Pons (tissue), 1 donor: Measurements from ENCODE around the gene C12orf57.

Experiments
- DNase-seq: peaks from one replicate; pipeline ENCODE4 v3.0.0-alpha.2; 2016; ENCODE audit warnings: low spot score

Gene C12orf57

DNA sequence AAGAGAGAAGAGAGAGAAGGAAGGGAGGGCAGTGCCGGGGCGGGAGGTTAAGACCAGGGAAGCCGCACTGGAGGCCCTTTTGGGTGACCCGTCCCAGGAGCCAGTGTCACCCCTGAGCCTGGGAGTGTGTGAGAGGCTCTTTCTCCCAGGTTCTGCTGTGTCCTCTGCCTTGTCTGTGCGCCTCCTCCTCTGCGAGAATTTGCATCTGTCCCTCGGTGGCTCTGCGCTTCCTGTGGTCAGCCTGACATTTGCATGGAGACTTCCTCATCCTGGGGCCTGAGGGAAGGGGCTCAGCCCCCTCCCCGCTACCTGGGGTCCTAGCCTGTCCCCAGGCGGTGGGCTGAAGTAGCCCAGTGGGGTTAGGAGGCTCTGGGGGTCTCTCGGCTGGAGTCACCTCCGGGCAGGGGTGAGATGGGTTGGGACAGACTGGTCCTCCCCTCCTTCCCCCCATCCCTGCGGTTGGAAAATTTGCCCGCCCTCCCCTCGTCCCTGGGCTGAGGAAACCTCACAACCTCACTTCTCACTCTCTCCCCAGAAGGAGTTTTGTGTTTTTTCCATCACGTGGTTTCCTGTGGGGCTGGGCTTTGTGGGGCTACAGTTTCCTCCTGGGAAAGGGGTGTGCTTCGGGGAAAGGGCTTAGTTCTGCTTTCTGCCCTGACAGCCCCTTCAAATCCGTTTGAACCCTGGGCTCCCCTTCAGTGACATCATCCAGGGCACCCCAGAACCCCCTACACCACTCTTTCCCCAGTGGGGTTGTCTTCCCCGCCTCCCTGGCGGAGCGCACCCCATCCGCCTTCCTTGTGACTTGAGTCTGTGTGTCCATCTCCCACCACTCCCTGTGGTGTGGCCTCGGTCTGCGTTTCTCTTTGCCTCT is 9.9 kb downstream of the C12orf57 start:
- DNase-seq = peak; percentile 81

DNA sequence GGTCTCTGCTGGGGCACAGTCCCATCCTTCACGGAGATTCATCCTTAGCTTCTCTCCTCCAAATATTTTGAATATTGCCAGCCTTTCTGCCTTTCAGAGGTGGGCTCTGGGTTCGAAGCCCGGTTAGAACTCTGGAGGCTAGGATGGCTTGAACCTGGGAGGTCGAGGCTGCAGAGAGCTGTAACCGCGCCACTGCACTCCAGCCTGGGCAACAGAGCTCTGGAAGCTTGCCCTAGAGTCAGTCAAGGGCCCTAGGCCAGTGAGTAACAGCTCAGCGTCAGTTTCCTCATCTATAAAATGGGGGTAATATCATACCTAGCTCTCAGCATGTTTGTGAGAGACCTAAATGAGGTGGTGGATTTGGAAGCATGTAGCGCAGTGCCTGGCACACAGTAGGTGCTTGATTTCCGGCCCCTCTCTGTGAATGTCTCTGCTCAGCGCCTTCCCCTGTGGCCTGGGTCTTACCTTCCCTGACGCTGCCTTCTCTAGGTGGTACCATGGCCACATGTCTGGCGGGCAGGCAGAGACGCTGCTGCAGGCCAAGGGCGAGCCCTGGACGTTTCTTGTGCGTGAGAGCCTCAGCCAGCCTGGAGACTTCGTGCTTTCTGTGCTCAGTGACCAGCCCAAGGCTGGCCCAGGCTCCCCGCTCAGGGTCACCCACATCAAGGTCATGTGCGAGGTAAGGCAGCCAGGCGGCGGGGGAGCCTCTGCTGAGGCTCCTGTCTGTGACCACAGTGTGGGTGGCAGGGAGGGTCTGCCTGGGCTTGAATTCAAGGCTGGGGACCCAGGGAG is 10.7 kb downstream of the C12orf57 start:
- no peak for DNase-seq

DNA sequence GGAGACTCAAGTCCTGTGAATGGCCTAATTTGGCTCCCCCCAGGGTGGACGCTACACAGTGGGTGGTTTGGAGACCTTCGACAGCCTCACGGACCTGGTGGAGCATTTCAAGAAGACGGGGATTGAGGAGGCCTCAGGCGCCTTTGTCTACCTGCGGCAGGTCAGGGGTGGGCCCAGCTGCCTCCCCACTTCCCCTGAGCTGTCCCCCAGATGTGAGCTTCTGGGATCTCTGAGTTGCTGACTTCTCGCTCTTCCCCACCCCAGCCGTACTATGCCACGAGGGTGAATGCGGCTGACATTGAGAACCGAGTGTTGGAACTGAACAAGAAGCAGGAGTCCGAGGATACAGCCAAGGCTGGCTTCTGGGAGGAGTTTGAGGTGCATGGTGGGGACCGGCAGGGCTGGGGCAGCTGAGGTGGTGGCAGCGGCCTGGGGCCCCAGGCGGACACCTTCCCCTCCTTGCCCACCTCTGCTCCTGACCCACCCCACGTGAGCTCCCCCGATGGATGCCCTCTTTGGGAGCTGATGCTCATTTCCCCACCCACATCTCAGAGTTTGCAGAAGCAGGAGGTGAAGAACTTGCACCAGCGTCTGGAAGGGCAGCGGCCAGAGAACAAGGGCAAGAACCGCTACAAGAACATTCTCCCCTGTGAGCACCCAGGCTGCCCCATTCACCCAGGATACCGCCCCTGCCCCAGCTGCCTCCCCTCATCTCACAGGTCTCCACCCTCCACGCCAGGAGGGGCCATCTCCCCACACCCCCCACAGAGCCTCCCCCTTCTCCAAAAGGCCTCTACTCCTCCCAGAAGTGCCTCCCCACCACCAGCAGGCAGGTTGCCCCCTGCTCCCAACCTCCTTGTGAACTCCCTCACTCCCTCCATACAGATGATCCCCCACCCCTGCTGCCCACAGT is 11.5 kb downstream of the C12orf57 start:
- DNase-seq = no peak

DNA sequence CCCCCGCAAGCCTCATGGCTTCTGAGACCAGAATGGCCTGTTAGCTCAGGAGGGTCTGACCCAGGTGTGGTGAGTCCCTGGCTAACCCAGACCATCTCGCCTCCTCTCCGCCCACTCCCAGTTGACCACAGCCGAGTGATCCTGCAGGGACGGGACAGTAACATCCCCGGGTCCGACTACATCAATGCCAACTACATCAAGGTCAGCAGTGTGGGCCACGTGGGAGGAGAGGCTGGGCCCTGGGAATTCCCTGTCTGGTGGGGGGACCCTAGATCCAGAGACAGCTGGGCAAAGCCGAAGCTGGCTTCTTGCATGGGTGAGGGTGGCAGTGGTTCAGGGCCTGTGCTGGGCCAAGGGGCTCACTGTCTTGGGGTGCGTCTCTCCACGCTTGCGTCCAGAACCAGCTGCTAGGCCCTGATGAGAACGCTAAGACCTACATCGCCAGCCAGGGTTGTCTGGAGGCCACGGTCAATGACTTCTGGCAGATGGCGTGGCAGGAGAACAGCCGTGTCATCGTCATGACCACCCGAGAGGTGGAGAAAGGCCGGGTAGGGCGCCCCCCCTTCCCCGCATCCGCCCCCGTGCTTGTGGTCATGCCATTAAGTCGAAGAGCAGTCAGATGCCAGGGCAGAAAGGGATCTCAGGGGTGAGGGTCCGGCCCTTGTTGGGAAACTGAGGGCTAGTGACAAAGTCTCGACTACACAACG is 12.4 kb downstream of the C12orf57 start:
- DNase-seq = no peak

DNA sequence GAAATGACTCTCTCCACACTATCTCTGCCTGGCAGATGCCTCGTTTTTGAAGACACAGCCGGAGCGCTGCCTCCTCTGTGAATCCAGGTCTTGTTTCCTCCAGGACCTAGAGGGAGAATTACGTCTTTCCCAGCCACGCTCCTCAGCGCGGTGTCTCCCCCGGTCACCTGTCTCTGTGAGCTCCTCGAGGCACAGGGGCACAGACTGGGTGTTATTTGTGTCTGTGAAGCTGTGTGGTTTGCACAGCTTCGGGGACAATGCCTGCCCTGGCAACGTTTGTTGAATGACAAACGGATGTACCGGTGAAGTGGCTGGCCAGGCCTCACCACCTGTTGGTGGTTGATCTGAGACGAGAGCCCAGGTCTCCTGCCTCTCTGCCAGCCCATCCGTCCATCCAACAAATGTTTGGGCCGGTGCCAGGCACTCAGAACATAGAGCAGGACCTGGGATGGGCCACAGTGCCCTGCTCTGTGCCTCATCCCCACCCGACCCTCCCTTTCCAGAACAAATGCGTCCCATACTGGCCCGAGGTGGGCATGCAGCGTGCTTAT is 13.4 kb downstream of the C12orf57 start:
- DNase-seq = no peak

DNA sequence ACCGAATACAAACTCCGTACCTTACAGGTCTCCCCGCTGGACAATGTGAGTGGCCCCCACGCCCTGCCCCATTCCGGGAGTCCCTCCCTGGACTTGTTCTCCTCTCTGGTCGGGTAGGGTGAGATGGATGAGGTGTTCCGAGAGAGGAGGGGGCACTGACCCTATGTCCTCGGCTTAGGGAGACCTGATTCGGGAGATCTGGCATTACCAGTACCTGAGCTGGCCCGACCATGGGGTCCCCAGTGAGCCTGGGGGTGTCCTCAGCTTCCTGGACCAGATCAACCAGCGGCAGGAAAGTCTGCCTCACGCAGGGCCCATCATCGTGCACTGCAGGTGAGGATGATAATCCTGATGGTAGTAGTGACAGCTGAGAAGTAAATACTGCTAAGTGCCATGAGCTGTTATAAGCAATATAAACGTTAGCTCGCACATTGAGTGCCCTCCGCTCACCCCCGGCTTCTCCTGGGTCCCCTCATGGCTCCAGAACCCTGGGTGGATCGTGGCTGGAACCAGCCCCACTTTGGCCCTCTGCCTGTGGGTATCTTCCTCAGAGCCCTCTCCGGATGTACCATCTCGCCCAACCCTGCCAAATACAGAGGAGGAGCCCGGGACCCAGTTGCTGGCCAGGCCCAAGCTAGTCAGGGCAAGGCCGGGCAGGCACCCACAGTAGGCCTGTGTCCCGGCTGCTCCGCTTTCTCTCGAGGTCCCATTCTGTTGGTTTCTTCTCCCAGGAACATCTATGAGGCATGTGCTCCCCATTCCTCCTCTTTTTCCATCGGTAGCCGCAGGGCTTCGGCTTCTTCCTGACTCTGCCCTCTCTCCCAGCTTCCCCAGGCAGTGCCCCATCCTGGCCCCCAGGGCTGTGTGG is 14.2 kb downstream of the C12orf57 start:
- no peak for DNase-seq

DNA sequence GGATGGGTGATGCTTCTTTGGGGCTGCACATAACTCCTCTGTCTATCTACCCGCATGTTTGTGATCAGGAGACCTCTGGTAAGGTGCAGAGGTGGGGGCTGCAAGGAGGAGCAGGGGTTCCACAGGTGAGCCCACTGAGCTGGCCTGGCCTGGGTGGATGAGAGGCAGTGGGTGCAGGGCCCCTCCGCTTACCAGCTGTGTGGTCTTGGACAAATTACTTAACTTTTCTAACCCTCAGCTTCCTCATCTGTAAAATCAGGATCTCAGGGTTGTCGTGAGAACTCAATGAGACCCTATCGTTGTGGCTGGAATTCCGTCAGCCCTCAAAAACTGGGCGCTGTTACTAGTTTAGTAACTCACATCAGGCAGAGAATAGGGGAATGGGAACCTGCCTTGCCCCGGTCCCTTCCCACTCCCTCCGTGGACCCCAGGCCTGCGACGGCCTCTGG is 14.8 kb downstream of the C12orf57 start:
- DNase-seq = no peak

DNA sequence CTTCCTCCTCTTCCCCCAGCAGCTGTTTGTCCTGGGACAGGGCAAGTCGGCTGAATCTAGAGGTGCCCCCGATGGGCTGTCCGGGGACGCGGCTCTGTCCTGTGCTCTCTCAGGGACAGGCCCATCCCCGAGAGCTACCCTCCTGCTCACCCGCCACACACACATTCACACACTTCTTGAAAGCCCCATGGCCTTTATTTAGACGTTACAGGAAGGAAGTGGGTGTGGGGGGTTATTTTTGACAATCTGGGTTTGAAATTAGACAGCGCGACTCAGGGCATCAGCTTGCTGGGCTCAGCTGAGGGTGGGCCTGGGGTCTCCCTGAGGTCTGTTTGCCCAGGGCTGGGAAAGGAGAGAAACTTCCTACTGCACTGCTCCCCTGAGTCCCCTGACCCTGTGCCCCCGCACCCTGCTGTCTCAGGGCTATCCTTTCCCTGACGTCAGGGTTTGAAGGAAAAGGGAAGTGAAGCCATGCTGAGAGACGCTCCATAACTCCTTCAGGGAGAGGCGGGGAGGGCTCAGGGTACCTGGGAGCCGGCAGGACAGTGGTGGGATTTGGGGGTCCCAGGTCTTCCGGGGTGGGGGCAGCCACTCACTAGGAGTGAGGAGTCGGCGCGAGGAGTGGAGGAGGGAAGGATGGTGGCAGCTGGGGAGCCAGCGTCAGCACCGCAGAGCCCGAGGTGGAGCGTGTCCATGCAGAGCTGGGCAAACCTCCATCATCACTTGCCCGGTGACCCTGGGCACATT is 15.4 kb downstream of the C12orf57 start:
- peak; percentile 69 for DNase-seq

DNA sequence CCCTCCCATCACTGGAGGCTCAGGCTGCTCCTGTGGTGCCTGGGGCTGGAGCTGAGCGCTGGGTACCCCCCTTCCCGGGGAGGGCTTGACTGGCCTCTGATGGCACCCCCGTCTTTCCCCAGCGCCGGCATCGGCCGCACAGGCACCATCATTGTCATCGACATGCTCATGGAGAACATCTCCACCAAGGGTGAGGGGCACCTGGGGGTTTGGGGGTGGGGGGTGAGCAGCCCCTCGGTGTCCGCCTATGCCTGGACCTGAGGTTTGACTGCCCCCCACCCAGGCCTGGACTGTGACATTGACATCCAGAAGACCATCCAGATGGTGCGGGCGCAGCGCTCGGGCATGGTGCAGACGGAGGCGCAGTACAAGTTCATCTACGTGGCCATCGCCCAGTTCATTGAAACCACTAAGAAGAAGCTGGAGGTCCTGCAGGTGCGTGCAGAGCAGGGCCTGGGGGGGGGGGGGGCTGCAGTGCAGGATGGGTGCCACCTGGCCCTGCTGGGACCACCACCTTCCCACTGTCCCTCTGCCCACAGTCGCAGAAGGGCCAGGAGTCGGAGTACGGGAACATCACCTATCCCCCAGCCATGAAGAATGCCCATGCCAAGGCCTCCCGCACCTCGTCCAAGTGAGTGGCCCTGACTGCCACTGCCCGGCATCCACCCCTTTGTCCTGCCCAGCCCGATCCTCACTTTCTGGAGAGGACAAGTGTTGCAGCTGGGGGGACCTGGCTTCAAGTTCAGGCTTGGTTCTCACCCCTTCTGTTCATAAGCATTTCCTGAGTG is 16.2 kb downstream of the C12orf57 start:
- no peak for DNase-seq

DNA sequence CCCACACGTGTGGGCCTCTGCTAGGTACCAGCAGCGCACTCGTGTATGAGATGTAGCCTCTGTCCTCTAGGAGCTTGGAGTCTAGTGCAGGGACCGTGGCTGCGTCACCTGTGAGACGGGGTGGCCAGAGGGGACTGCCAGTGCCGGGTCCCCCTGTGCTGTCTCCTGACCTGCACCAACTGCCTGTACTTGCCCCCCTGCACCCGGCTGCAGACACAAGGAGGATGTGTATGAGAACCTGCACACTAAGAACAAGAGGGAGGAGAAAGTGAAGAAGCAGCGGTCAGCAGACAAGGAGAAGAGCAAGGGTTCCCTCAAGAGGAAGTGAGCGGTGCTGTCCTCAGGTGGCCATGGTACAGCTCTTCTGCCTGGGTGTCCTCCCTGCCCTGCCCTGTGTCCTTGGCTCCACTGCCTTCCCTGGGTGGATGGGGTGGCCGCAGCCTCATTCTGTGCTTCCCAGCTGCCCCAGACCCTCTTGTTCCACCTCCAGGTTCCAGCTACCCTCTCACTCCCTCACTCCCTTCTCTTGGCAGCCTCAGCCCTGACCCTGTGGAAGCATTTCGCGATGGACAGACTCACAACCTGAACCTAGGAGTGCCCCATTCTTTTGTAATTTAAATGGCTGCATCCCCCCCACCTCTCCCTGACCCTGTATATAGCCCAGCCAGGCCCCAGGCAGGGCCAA is 16.9 kb downstream of the C12orf57 start:
- DNase-seq = no peak

DNA sequence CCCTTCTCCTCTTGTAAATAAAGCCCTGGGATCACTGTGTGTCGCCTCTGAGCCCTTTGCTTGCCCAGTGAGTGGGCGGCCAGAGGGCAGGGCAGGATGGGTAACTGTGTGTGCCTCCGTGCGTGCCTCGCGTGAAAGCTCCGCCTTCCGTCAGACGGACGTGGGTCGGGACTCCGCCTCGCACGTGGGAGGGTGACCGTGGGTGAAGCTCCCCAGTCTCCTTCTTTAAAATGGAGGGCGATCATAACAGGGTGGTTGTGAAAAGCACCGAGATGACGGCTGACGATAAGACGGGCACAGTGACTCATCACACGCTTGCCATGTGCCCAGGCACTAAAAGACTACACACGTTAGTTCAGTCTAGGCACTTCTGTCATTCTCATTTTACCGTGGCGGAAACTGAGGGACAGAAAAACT is 17.5 kb downstream of the C12orf57 start:
- DNase-seq = no peak

DNA sequence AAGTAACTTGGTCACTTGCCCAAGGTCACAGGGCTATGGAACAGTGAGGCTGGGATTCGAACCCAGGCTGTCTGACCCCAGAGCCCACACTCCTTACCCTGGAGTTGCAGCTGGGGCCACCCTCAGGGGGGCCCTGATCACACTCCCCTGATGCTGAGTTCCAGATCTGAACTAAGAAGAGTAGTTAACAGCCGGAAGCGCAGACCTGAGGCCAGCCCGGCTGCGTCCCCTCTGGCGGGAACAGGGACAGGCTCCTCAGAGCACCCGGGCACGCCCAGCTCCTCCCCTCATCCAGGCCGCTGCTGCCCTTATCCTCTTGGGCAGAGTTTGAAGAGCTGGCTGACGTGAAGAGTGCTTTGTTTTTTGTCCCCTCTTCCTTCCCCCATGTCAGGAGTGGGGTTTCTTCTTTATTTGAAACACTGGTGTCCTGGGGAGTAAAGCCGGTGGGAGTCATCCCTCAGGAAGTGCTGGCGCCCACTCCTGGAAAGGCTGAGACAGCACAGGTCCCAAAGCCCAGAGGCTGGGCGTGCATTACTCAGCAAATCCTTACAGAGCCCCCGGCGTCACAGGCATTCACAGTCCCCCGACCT is 18.0 kb downstream of the C12orf57 start:
- DNase-seq = no peak

DNA sequence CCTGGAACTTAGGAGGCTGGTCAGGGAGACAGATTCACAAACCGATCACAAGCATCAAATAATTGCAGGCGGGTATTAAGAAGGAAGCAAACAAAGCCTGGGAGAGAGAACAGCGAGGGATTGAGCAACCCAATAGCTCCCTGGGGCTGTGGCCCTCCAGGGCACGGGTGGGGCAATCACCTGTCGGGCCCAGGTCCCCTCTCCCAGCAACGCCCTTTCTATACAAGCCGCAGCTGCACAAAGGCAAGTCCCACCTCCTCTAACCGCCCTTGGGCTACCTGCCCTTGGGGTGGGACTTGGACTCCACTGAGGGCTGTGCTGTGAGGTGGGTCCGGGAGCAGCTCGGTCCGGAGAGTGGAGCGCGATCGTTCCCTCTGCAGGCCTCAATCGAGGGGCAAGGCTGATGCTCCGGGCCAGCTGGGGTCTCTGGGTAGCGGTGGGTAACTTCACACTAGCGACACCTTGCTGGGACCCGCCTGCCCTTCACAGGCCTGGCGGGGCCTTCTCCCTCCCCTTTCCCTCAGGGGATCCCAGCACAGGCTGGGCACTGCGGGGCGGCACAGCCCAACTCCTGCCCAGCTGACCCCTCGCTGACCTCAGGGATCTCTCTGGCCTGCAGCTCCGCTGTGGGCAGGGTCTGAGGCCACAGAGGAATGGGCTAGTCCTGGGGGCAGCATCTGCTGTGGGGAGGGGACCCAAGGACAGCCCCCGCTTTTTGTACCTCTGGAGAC is 18.6 kb downstream of the C12orf57 start:
- DNase-seq = no peak

DNA sequence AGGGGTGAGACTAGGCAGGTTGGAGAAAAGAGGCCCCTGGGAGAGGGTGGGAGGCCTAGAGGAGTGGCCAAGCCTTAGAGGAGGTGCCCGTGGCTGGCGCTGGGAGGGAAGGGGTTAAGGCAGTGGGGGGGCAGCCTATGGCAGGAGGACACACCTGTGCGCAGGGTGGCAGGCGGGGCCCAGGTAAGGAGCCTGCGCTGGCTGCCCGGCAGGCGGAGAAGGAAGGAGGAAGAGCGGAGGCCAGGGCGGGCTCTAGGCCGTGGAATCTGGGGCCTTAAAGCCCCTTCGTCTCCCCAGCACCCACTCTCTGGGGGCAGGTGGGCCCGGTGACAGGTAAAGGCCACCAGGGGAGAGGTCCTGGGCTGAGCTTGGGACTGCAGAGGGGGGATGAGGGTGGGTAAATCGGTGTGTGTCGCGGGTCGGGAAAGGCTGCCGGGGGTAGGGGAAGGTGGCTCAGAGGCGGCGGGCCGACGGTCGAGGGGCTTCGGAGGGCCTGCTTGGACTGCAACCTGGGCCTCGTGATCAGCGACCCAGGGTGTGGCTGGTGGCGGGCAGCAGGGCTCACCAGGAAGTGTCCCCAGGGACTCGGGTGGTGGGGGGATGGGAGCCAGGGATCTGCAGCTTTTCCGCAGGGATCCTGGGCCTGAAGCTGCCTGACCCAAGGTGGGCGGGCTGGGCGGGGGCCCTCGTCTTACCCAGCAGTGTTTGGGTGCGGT is 19.4 kb downstream of the C12orf57 start:
- no peak for DNase-seq

DNA sequence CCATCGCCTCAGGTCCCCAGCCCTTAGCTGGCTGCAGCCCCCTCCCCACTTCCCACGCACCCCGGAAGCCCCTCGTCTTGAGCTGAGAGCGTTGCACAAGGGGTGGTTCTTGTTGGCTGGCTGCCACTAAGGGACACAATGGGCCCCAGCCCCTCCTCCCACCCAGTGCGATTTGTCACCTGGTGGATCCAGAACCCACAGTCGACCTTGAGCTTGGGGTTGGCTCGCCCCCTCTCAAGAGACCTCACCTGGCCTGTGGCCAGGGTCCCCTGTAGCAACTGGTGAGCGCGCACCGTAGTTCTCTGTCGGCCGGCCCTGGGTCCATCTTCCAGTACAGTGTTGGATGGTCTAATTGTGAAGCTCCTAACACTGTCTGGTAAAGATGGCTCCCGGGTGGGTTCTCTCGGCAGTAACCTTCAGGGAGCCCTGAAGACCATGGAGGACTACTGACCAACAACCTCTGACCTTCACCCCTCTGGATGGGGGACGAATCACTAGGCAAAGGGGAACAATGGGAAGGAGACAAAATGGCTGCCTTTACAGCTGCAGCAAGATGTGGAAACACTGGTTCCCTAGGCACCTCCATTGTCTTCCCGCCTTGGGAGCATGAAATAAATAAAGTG is 20.1 kb downstream of the C12orf57 start:
- DNase-seq = no peak

DNA sequence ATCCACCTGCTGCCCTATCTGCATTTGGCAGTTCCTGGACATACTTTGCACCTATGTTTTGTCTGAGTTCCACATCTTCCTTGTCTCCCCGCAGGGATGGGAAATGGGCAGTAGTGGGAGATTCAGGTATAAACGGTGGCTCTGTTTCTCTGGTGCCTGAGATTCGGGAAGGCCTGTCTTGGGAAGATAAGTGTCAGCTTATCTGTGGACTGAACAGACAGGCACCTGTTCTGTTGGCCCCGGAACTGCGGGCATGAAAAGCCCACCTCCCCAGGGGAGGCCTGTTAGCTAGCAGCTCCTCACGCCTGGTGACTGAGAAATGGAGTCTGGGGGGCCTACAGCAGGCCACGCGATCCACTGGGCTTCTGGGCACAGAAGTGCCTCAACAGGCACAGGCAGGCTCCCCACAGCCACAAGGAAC is 20.8 kb downstream of the C12orf57 start:
- DNase-seq = no peak
